ENCODE data around the gene INPP5D. TPM values are rescaled to one million over a fixed set of nuclear protein-coding genes. Genes with fewer than 3 reads are reported as not detected.
"Not testable (repeated sequence)": the region's sequence is repeated elsewhere in the genome, so short reads cannot be mapped to it uniquely, and the experiment has no call there.

INPP5D gene
- total RNA-seq, 1 donor from 2014 or later: 8.9 TPM

GRCh38 chr2:233153146-233153798 lies 93.1 kb downstream of the INPP5D start:
- H3K36me3 Mint-ChIP-seq: no peaks in the 10 kb centered on the region

GRCh38 chr2:233156001-233156400 lies 95.9 kb downstream of the INPP5D start:
- no peak overlapping the region for H3K27ac Mint-ChIP-seq
- TF ChIP-seq, protein P1, sequence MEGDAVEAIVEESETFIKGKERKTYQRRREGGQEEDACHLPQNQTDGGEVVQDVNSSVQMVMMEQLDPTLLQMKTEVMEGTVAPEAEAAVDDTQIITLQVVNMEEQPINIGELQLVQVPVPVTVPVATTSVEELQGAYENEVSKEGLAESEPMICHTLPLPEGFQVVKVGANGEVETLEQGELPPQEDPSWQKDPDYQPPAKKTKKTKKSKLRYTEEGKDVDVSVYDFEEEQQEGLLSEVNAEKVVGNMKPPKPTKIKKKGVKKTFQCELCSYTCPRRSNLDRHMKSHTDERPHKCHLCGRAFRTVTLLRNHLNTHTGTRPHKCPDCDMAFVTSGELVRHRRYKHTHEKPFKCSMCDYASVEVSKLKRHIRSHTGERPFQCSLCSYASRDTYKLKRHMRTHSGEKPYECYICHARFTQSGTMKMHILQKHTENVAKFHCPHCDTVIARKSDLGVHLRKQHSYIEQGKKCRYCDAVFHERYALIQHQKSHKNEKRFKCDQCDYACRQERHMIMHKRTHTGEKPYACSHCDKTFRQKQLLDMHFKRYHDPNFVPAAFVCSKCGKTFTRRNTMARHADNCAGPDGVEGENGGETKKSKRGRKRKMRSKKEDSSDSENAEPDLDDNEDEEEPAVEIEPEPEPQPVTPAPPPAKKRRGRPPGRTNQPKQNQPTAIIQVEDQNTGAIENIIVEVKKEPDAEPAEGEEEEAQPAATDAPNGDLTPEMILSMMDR (IDR thresholded peaks at IDR 0.05; ENCODE audit: unreplicated experiment): no peak

More at GRCh38 chr2:233153146-233153798, 93.1 kb downstream of the INPP5D start:
- Mint-ChIP-seq H3K9me3 (peaks cover 8% of the 10 kb centered on the region), H3K4me3 (no peak overlapping the region), H3K4me1 (no peaks in the 10 kb centered on the region), H3K27me3 (ENCODE audit: low read depth) (peaks cover 6% of the 10 kb centered on the region), H3K27ac (no peak overlapping the region)
- TF ChIP-seq, protein P1 (IDR thresholded peaks at IDR 0.05; ENCODE audit: unreplicated experiment): no peak
- DNase-seq (ENCODE audit: low spot score in 2 of 2, unreplicated experiment in 2 of 2): no peak

DNA sequence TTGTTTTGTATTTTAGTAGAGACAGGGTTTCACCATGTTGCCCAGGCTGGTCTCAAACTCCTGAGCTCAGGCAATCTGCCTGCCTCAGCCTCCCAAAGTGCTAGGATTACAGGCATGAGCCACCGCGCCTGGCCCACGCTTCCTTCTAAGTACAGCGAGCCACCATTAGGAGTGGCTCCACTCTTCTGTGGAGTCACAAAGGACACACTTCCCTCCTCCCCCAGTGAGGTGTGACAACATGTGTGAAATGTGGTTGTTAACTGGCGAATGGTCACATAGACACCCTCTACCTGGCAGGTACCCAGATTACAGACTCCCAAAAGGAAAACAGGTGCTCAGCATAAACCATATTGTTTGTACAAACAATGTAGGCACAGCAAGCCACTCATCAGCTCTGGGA lies 96.3 kb downstream of the INPP5D start:
- not testable (repeated sequence) for H3K36me3 Mint-ChIP-seq; H3K9me3 Mint-ChIP-seq; H3K27ac Mint-ChIP-seq; H3K4me1 Mint-ChIP-seq; H3K27me3 Mint-ChIP-seq (ENCODE audit: low read depth); H3K4me3 Mint-ChIP-seq; DNase-seq (ENCODE audit: low spot score in 2 of 2, unreplicated experiment in 2 of 2)

More at GRCh38 chr2:233156001-233156400, 95.9 kb downstream of the INPP5D start:
- no peaks in the 10 kb centered on the region for H3K36me3 Mint-ChIP-seq
- no peaks in the 10 kb centered on the region for H3K4me1 Mint-ChIP-seq
- H3K4me3 Mint-ChIP-seq: no peak overlapping the region
- peaks cover 8% of the 10 kb centered on the region for H3K9me3 Mint-ChIP-seq
- DNase-seq (ENCODE audit: low spot score in 2 of 2, unreplicated experiment in 2 of 2): no peak
- no peaks in the 10 kb centered on the region for H3K27me3 Mint-ChIP-seq (ENCODE audit: low read depth)

- TF ChIP-seq, protein P1 (IDR thresholded peaks at IDR 0.05; ENCODE audit: unreplicated experiment): no peak
- Mint-ChIP-seq H3K4me3 (no peak overlapping the region), H3K27me3 (ENCODE audit: low read depth) (no peaks in the 10 kb centered on the region), H3K9me3 (peaks cover 8% of the 10 kb centered on the region), H3K36me3 (no peaks in the 10 kb centered on the region), H3K27ac (no peak overlapping the region), H3K4me1 (peaks cover 2% of the 10 kb centered on the region)
- DNase-seq (ENCODE audit: low spot score in 2 of 2, unreplicated experiment in 2 of 2): no peak
Observed at GRCh38 chr2:233161730-233162129, 101.6 kb downstream of the INPP5D start.

DNA sequence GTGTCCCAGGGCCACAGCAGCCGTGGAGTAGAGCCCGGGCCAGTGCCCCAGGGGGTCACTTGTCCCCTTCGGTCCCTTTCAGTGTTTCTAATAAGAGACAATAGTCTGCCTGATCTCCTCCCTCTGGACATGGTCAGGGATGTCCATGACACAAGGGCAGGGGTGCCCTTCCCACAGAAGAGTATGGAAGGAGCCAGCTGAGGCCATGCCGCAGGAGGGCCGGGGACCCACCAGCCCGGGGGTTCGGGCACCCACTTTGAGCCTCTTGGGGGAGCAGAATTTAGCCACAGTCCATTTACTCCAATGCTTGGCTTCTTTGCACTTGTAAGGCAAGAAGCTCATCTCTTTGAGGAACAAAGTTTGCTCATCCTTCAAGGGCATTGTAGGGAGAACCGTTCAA lies 102.6 kb downstream of the INPP5D start:
- Mint-ChIP-seq H3K9me3 (no peaks in the 10 kb centered on the region), H3K27me3 (ENCODE audit: low read depth) (no peaks in the 10 kb centered on the region), H3K27ac (no peak overlapping the region), H3K4me3 (no peak overlapping the region), H3K36me3 (no peaks in the 10 kb centered on the region), H3K4me1 (peaks cover 2% of the 10 kb centered on the region)
- TF ChIP-seq, protein P1 (IDR thresholded peaks at IDR 0.05; ENCODE audit: unreplicated experiment): no peak
- no peak for DNase-seq (ENCODE audit: low spot score in 2 of 2, unreplicated experiment in 2 of 2)

DNA sequence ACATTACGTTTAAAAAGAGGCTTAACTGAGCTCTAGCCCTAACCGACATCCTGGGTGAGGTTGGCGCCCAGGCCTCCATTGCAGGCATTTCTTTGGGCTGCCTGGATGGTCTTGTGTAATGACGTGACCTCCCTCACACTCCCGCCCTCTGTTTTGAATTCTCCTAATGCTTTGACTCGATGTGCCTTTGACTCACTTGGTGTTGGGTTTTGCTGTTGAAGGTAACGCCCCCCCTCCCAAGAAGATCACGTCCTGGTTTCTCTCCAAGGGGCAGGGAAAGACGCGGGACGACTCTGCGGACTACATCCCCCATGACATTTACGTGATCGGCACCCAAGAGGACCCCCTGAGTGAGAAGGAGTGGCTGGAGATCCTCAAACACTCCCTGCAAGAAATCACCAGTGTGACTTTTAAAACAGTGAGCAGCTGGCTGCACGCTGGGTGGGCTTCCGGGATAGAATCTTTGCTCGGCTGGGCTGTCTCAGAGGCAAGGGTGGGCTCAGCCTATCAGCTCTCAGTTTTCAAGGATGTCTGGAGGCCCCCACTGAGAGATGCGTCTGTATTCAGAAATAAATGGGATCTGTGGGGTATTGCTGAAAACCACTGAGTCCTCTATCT lies 103.5 kb downstream of the INPP5D start:
- Mint-ChIP-seq H3K36me3 (no peaks in the 10 kb centered on the region), H3K27me3 (ENCODE audit: low read depth) (no peaks in the 10 kb centered on the region), H3K27ac (no peak overlapping the region), H3K4me3 (no peak overlapping the region), H3K4me1 (peaks cover 2% of the 10 kb centered on the region), H3K9me3 (no peaks in the 10 kb centered on the region)
- no peak for DNase-seq (ENCODE audit: low spot score in 2 of 2, unreplicated experiment in 2 of 2)
- TF ChIP-seq, protein P1 (IDR thresholded peaks at IDR 0.05; ENCODE audit: unreplicated experiment): no peak
